K562 (cell line): ENCODE data around the gene PLIN5. TPM values are rescaled to one million over a fixed set of nuclear protein-coding genes. Genes with fewer than 3 reads are reported as not detected.

ENCODE experiments used
- ATAC-seq: fragments of 200-7000 bp; cut with Tn5 transposase; 3 replicates; pipeline ENCODE4 v1.9.1; 2020; ENCODE audit warnings: moderate library complexity
- BruUV-seq: library from RNA; stranded (reverse); fragments of 400-500 nt; replicated peaks from 2 replicates; lab custom pipeline; 2021; lab: Mats Ljungman, UMichigan
- CTCF ChIA-PET: fragments of 300-600 bp; formaldehyde crosslinking; extraction: SDS; loops from one replicate; lab custom pipeline; 2021; ENCODE audit warnings: low intra/inter-chr PET ratio; lab: Yijun Ruan, JAX
- POLR2A ChIA-PET: fragments of 300-600, 350-650 bp; sonication (Branson Sonifier 250); formaldehyde crosslinking; extraction: SDS; loops from one replicate; lab custom pipeline; 2021; ENCODE audit warnings: antibody characterized with exemption, inconsistent platforms; lab: Yijun Ruan, JAX
- DNase-seq, 4 experiments: peaks; one replicate each; pipeline versions ENCODE4 v3.0.0 to v3.0.0-alpha.2; 2011 to 2018; ENCODE audit warnings: low spot score in 3 of 4, mixed read lengths in 3 of 4; ENCODE audit errors: extremely low read depth in 1 of 4
- FAIRE-seq: peaks from 2 replicates; lab custom pipeline; 2011; peaks lifted over from hg19 to GRCh38; lab: Jason Lieb, UNC
- H2AFZ ChIP-seq: 2 replicates; pipeline ENCODE4 v1.6.0; 2011; ENCODE audit warnings: low read depth, low read length, control low read depth, inconsistent platforms
- H3K27ac ChIP-seq: fragments of 200-600 bp; 3 replicates; pipeline ENCODE4 v1.8.0; 2011; ENCODE audit warnings: low read depth, mild to moderate bottlenecking, control low read depth, inconsistent platforms, low read length, moderate library complexity, mixed read lengths; ENCODE audit errors: extremely low read depth
- H3K27me3 ChIP-seq, 2 experiments: fragments of 300-600 bp in 1 of 2; 2 replicates in 1 of 2; 3 replicates in 1 of 2; pipeline versions ENCODE4 v1.6.0 to v1.8.0; 2011; ENCODE audit warnings: inconsistent platforms in 2 of 2, low read length in 2 of 2, mild to moderate bottlenecking in 1 of 2, mixed read lengths in 1 of 2, moderate library complexity in 1 of 2; ENCODE audit not compliant: control insufficient read depth in 2 of 2, insufficient read depth in 2 of 2
- H3K36me3 ChIP-seq: fragments of 300-600 bp; 3 replicates; pipeline ENCODE4 v1.8.0; 2011; ENCODE audit warnings: mild to moderate bottlenecking, low read length, inconsistent platforms; ENCODE audit not compliant: control insufficient read depth, insufficient read depth
- H3K4me1 ChIP-seq, 2 experiments: fragments of 200-600 bp in 1 of 2; replicated peaks in 1 of 2; 2 replicates in 1 of 2; 3 replicates in 1 of 2; pipeline versions ENCODE4 v1.5.1 to v1.8.0; 2011; ENCODE audit warnings: inconsistent platforms in 2 of 2, low read length in 2 of 2, mild to moderate bottlenecking in 1 of 2, mixed read lengths in 1 of 2, moderate library complexity in 1 of 2; ENCODE audit not compliant: control insufficient read depth in 2 of 2, insufficient read depth in 2 of 2
- H3K4me2 ChIP-seq: 2 replicates; pipeline ENCODE4 v1.6.1; 2011; ENCODE audit warnings: low read length, control low read depth, inconsistent platforms, mixed read lengths; ENCODE audit not compliant: insufficient read depth
- H3K4me3 ChIP-seq: fragments of 200-600 bp; sonication (generic), shearing (Covaris generic); 2 replicates; pipeline ENCODE4 v1.5.1; 2016; ENCODE audit warnings: control low read depth, inconsistent platforms
- H3K79me2 ChIP-seq: fragments of 200-600 bp; 3 replicates; pipeline ENCODE4 v1.8.0; 2011; ENCODE audit warnings: low read length, inconsistent platforms; ENCODE audit not compliant: control insufficient read depth, insufficient read depth
- H3K9ac ChIP-seq, 2 experiments: 2 replicates each; pipeline versions ENCODE4 v1.6.0 to v1.6.1; 2011; ENCODE audit warnings: low read depth in 2 of 2, low read length in 2 of 2, control low read depth in 1 of 2, inconsistent platforms in 1 of 2, mild to moderate bottlenecking in 1 of 2, mixed read lengths in 1 of 2; ENCODE audit not compliant: insufficient read depth in 1 of 2
- H3K9me1 ChIP-seq: one replicate; pipeline ENCODE4 v1.6.0; 2011; ENCODE audit warnings: inconsistent platforms, mild to moderate bottlenecking, low read length, moderate library complexity; ENCODE audit not compliant: control insufficient read depth, insufficient read depth
- H3K9me3 ChIP-seq: replicated peaks from 2 replicates; pipeline ENCODE4 v1.5.1; 2011; ENCODE audit warnings: low read depth, low read length, inconsistent platforms; ENCODE audit not compliant: control insufficient read depth, insufficient read depth
- H4K20me1 ChIP-seq: replicated peaks from 2 replicates; pipeline ENCODE4 v1.6.1; 2011; ENCODE audit warnings: low read length, inconsistent platforms, mixed read lengths; ENCODE audit not compliant: control insufficient read depth, insufficient read depth
- BRD9 ChIP-seq: fragments of 450-650 bp; IDR thresholded peaks from 2 replicates; pipeline ENCODE4 v1.6.1; 2018; ENCODE audit warnings: low read depth; ENCODE audit not compliant: partially characterized antibody
- CHD1 ChIP-seq: fragments of 200-600 bp; sonication (generic); IDR thresholded peaks from one replicate; pipeline ENCODE4 v1.6.1; 2012; ENCODE audit warnings: mild to moderate bottlenecking, moderate library complexity, low read length, inconsistent platforms
- EGR1 ChIP-seq: fragments of 450-650 bp; conservative IDR thresholded peaks from 2 replicates; pipeline ENCODE4 v1.6.1; 2017; ENCODE audit warnings: mild to moderate bottlenecking
- EP400 ChIP-seq: fragments of 450-650 bp; IDR thresholded peaks from 2 replicates; pipeline ENCODE4 v1.6.1; 2017; ENCODE audit warnings: antibody characterized with exemption, mild to moderate bottlenecking, moderate library complexity
- MCM7 ChIP-seq, 2 experiments: fragments of 450-650 bp; IDR thresholded peaks; 2 replicates each; pipeline ENCODE4 v1.6.1; 2016 to 2018
- POLR2AphosphoS5 ChIP-seq: IDR thresholded peaks from 2 replicates; pipeline ENCODE4 v1.6.1; 2011; ENCODE audit warnings: mild to moderate bottlenecking, low read depth, low read length, moderate library complexity; ENCODE audit not compliant: control insufficient read depth, insufficient read depth
- PTRF ChIP-seq: fragments of 450-650 bp; IDR thresholded peaks from 2 replicates; pipeline ENCODE4 v1.6.1; 2016; ENCODE audit warnings: mild to moderate bottlenecking, missing genetic modification characterization, missing compliant biosample characterization
- RBFOX2 ChIP-seq: fragments of 200-400 bp; formaldehyde crosslinking; IDR thresholded peaks from 2 replicates; pipeline ENCODE4 v1.6.1; 2017; ENCODE audit warnings: low read depth, mild to moderate bottlenecking, low read length, moderate library complexity
- XRCC5 ChIP-seq: fragments of 200-400 bp; formaldehyde crosslinking; IDR thresholded peaks from 2 replicates; pipeline ENCODE4 v1.6.1; 2017; ENCODE audit warnings: low read depth, mild to moderate bottlenecking, low read length
- ZFX ChIP-seq: sonication (generic); formaldehyde crosslinking; IDR thresholded peaks from 2 replicates; pipeline ENCODE4 v1.8.0; 2022; ENCODE audit warnings: mild to moderate bottlenecking, missing genetic modification reagents, moderate library complexity
- ZNF12 ChIP-seq: sonication (generic); formaldehyde crosslinking; IDR thresholded peaks from 2 replicates; pipeline ENCODE4 v1.4.0; 2020; ENCODE audit warnings: mild to moderate bottlenecking, missing genetic modification reagents
- WGBS: fragments of 100-300 bp; shearing (Covaris generic); methylation state at CpG from one replicate; pipeline ENCODE4 v1.1.6; 2016; ENCODE audit warnings: low coverage, mixed read lengths; ENCODE audit not compliant: insufficient coverage; ENCODE audit errors: missing lambda C conversion rate; 5-methylcytosine and 5-hydroxymethylcytosine counted together
- in situ Hi-C: fragments of 300-500 bp; cut with MboI; formaldehyde crosslinking; loops from 4 replicates; pipeline ENCODE4 v1.15.0; 2018; ENCODE audit warnings: inconsistent platforms, mixed read lengths
- intact Hi-C: fragments of 100-400 bp; cut with micrococcal nuclease; formaldehyde crosslinking; loops from 2 replicates; pipeline ENCODE4 v1.14.2; 2022
- polyA plus RNA-seq, 8 experiments: library from polyadenylated mRNA; depleted of rRNA in 4 of 8; stranded (reverse) in 5 of 8; unstranded in 3 of 8; fragments of >200 nt; fragmentation: Nextera tagmentation in 2 of 8; fragmentation: Illumina TruSeq in 1 of 8; extraction: Ambion mirVana in 2 of 8; extraction: Trizol in 1 of 8; gene quantifications; 2 replicates each; pipeline versions ENCODE4 v1.2.1 to v1.2.3, GENCODE V29; 2011 to 2014; ENCODE audit warnings: inconsistent platforms in 1 of 8, missing spikeins in 1 of 8
- total RNA-seq, 7 experiments: library from RNA; depleted of rRNA in 6 of 7; stranded (reverse); fragments of >200 nt in 6 of 7; fragmentation: Illumina TruSeq in 2 of 7; extraction: Trizol in 2 of 7; gene quantifications; 2 replicates each; pipeline versions ENCODE4 v1.2.1 to v1.2.3, GENCODE V29; 2011 to 2021; ENCODE audit warnings: low replicate concordance in 1 of 7
- TF ChIP-seq, protein P1 (sequence below): fragments of 150-350 bp; conservative IDR thresholded peaks from 2 replicates; pipeline ENCODE4 v1.6.1; 2014; ENCODE audit warnings: low read length
- TF ChIP-seq, protein P2 (sequence below): IDR thresholded peaks from 3 replicates; pipeline ENCODE4 v1.6.1; 2011; ENCODE audit warnings: borderline replicate concordance, mild to moderate bottlenecking; ENCODE audit not compliant: insufficient read length, insufficient read depth
- TF ChIP-seq, protein P3 (sequence below): fragments of 450-650 bp; conservative IDR thresholded peaks from 2 replicates; pipeline ENCODE4 v1.6.1; 2016; ENCODE audit warnings: missing genetic modification characterization, low read depth, mild to moderate bottlenecking, missing compliant biosample characterization, moderate library complexity
- TF ChIP-seq, protein P4 (sequence below): fragments of 200-800 bp; sonication (Bioruptor generic); IDR thresholded peaks from 2 replicates; pipeline ENCODE4 v1.6.1; 2017; ENCODE audit warnings: missing genetic modification characterization, missing compliant biosample characterization

PLIN5 gene
- total and polyA plus RNA-seq, 9 of the 15 experiments (the other 6 are each of a cell fraction or from before 2014, with no cell fraction given): 0.04 to 1.3 (median 0.50) TPM

DNA sequence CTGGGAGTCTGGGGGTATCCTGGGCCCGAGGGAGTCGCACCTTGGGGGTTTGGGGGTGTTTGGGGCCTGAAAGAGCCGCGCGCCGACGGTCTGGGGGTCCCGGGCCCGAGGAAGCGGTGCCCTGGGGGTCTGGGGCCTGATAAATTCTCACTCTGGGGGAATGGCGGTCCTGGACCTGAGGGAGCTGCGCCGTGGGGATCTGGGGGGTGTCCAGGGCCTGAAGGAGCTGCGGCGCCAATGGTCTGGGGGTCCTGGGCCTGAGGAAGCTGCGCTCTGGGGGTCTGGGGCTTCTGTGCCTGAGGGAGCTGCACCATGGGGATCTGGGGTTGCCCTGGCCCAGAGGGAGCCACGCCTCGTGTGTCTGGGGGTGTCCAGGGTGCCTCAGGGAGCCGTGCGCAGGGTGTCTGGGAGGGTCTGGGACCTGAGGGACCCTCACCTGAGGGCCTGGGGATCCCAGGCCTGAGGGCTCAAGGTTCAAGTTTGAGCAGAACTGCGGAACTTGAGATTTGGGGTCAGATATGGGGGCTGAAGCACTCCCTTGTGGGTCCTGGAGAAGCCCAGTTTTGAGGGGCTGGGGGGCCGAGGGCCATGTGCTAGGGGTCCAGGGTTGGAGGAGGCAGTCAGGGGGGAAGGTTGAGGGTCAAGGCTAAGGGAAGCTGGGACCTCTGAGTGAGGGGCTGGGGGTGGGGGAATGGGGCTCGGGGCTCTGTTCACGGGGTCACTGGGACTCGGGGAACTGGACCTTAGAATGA lies 61.8 kb downstream of the PLIN5 start:
- no peak overlapping the region for H2AFZ ChIP-seq
- ATAC-seq (no peak), FAIRE-seq (no peak), DNase-seq (no peak)
- TF ChIP-seq CHD1: no peak
- no peak for TF ChIP-seq MCM7 (IDR thresholded peaks at IDR 0.05)
- no peak for TF ChIP-seq EGR1
- TF ChIP-seq, protein P1, sequence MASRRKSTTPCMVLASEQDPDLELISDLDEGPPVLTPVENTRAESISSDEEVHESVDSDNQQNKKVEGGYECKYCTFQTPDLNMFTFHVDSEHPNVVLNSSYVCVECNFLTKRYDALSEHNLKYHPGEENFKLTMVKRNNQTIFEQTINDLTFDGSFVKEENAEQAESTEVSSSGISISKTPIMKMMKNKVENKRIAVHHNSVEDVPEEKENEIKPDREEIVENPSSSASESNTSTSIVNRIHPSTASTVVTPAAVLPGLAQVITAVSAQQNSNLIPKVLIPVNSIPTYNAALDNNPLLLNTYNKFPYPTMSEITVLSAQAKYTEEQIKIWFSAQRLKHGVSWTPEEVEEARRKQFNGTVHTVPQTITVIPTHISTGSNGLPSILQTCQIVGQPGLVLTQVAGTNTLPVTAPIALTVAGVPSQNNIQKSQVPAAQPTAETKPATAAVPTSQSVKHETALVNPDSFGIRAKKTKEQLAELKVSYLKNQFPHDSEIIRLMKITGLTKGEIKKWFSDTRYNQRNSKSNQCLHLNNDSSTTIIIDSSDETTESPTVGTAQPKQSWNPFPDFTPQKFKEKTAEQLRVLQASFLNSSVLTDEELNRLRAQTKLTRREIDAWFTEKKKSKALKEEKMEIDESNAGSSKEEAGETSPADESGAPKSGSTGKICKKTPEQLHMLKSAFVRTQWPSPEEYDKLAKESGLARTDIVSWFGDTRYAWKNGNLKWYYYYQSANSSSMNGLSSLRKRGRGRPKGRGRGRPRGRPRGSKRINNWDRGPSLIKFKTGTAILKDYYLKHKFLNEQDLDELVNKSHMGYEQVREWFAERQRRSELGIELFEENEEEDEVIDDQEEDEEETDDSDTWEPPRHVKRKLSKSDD: no peak
- no peak for TF ChIP-seq PTRF (tag)
- no peak for TF ChIP-seq XRCC5
- TF ChIP-seq, protein P2, sequence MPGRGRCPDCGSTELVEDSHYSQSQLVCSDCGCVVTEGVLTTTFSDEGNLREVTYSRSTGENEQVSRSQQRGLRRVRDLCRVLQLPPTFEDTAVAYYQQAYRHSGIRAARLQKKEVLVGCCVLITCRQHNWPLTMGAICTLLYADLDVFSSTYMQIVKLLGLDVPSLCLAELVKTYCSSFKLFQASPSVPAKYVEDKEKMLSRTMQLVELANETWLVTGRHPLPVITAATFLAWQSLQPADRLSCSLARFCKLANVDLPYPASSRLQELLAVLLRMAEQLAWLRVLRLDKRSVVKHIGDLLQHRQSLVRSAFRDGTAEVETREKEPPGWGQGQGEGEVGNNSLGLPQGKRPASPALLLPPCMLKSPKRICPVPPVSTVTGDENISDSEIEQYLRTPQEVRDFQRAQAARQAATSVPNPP: no peak
- TF ChIP-seq BRD9: no peak
- TF ChIP-seq ZFX (CRISPR knock-in tag): 0 out of 2 replicates have a peak, but pooled peaks have one; percentile 26
- TF ChIP-seq ZNF12: no peak
- TF ChIP-seq RBFOX2: peak; percentile 45; the same call in 1 of the 2 replicates
- TF ChIP-seq, protein P3, sequence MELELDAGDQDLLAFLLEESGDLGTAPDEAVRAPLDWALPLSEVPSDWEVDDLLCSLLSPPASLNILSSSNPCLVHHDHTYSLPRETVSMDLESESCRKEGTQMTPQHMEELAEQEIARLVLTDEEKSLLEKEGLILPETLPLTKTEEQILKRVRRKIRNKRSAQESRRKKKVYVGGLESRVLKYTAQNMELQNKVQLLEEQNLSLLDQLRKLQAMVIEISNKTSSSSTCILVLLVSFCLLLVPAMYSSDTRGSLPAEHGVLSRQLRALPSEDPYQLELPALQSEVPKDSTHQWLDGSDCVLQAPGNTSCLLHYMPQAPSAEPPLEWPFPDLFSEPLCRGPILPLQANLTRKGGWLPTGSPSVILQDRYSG (tag): no peak
- TF ChIP-seq, protein P4, sequence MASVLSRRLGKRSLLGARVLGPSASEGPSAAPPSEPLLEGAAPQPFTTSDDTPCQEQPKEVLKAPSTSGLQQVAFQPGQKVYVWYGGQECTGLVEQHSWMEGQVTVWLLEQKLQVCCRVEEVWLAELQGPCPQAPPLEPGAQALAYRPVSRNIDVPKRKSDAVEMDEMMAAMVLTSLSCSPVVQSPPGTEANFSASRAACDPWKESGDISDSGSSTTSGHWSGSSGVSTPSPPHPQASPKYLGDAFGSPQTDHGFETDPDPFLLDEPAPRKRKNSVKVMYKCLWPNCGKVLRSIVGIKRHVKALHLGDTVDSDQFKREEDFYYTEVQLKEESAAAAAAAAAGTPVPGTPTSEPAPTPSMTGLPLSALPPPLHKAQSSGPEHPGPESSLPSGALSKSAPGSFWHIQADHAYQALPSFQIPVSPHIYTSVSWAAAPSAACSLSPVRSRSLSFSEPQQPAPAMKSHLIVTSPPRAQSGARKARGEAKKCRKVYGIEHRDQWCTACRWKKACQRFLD (CRISPR knock-in tag): no peak
- TF ChIP-seq EP400: no peak
- no peak for TF ChIP-seq POLR2AphosphoS5
- no peaks in the 10 kb centered on the region for H3K9me1 ChIP-seq
- BruUV-seq: no TSS peak
- peak overlapping the region; percentile 70 for H3K4me2 ChIP-seq
- no peaks in the 10 kb centered on the region for H3K27me3 ChIP-seq
- peak overlapping the region; percentile 74 for H3K27ac ChIP-seq
- ChIA-PET POLR2A (interaction anchor here (0.7 kb wide), 1 partner anchor 25 kb away, joined by 4 read pairs; no protein-coding TSS in a partner anchor), CTCF (no interaction called here)
- H3K9ac ChIP-seq: peak overlapping the region; percentile 74 to 97
- in situ Hi-C loops: no loop called here
- peak overlapping the region; percentile 94 for H3K4me3 ChIP-seq
- no peaks in the 10 kb centered on the region for H3K9me3 ChIP-seq
- peaks cover 24% of the 10 kb centered on the region for H3K79me2 ChIP-seq
- intact Hi-C loops: no loop called here
- H3K4me1 ChIP-seq: peaks cover 3 to 32% of the 10 kb centered on the region in 2 experiments; a peak in 4 of 5 replicates
- 49% methylated on average over 9 of the region's 25 CpGs for WGBS
- peaks cover 23% of the 10 kb centered on the region; the same call in 2 of the 3 replicates for H3K36me3 ChIP-seq
- H4K20me1 ChIP-seq: peaks cover 4% of the 10 kb centered on the region; the same call in 1 of the 2 replicates
